ENCODE results near the gene APOO. TPM values are rescaled to one million over a fixed set of nuclear protein-coding genes. Genes with fewer than 3 reads are reported as not detected.

APOO gene
- total RNA-seq, 1 donor from 2014 or later: 8.6 TPM

DNA sequence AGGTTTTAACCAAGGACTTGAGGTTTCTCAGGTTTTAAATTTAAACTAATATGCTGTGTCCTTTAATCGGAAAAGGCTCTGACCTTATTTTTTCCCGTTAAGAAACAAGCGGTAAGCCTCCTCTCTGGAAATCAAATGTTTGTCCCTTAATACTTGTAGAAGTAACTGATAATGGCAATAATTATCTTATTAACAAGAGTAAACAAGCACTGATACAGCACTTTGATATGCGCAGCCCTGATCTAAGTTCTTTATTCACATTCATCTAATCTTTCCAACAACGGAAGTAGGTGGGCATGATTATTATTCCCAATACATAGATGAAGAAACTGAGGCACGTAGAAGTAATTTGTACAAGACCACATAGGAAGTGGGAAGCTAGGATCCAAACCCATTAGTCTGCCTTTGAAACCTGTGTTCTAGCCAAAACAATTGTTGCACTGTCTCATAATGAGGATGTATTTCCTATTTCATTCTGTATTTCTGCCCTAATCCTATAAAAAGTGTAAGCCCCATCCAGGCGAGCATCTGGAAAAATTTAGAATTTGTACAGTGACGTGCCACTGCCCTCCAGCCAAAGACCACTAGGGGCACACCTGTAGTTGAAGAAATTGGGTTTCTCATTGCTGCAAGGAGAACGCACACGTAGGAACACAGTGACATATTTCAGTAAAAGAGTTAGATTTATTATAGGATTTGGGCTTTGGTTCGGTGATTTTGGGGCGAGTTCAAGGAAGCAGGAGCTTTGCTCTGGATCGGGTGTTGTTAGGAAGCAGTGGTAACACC is 674 bp upstream of the APOO start:
- Histone ChIP-seq H3K4me1 (no peaks in the 10 kb centered on the region), H3K4me3 (peak overlapping the region; percentile 24 to 47), H3K27me3 (no peaks in the 10 kb centered on the region), H3K27ac (peak overlapping the region; percentile 66), H3K36me3 (no peaks in the 10 kb centered on the region), H3K9me3 (no peaks in the 10 kb centered on the region)
- TF ChIP-seq CTCF (IDR thresholded peaks at IDR 0.05): peak in 1 of 3 experiments; percentile 0
- TF ChIP-seq POLR2AphosphoS5 (IDR thresholded peaks at IDR 0.05; ENCODE audit: insufficient read depth in 1 of 2, low read depth in 1 of 2): no peak
- DNase-seq (ENCODE audit: extremely low spot score in 2 of 2): no peak
- intact Hi-C loops (cut with DNase I): no loop called here

GRCh38 chrX:23907111-23907497 is 634 bp downstream of the APOO start:
- peak overlapping the region; percentile 66 for H3K27ac ChIP-seq
- H3K27me3 ChIP-seq: no peaks in the 10 kb centered on the region
- H3K4me3 ChIP-seq: peak overlapping the region; percentile 47 to 49
- H3K4me1 ChIP-seq: peaks cover 2% of the 10 kb centered on the region
- intact Hi-C loops (cut with DNase I): no loop called here
- no peaks in the 10 kb centered on the region for H3K36me3 ChIP-seq
- TF ChIP-seq POLR2A (IDR thresholded peaks at IDR 0.05) (no peak), CTCF (IDR thresholded peaks at IDR 0.05) (no peak), POLR2AphosphoS5 (IDR thresholded peaks at IDR 0.05; ENCODE audit: insufficient read depth in 1 of 2, low read depth in 1 of 2) (no peak)
- H3K9me3 ChIP-seq: no peaks in the 10 kb centered on the region
- DNase-seq (ENCODE audit: extremely low spot score in 2 of 2): no peak

DNA sequence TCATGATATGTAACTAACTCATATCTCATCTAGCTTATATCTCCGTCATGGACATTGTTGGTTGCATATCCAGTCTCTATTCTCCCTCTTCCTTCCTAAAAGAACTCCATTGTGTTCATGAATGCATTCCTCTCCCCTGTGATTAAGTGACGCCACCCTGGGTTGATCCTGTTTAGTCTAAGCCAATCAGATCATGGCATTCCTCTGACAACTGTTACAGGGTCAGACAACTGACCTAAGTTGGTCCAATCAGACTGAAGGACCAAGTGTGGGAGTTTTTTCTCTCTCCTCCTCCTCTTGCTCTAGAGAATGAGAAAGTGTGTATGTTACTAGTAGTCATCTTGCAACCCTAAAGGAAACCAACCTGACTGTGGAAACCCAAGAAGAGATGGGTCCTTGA is 3.6 kb downstream of the APOO start:
- intact Hi-C loops (cut with DNase I): loop anchor here (5.0 kb wide), 2 partner anchors 122 to 212 kb away; partner anchors contain the start of gene SAT1
- Histone ChIP-seq H3K27me3 (no peaks in the 10 kb centered on the region), H3K36me3 (no peaks in the 10 kb centered on the region), H3K27ac (no peak overlapping the region), H3K4me1 (peaks cover 6% of the 10 kb centered on the region), H3K4me3 (no peak overlapping the region), H3K9me3 (no peaks in the 10 kb centered on the region)
- no peak for TF ChIP-seq POLR2AphosphoS5 (IDR thresholded peaks at IDR 0.05; ENCODE audit: insufficient read depth in 1 of 2, low read depth in 1 of 2)
- TF ChIP-seq CTCF (IDR thresholded peaks at IDR 0.05): no peak
- DNase-seq (ENCODE audit: extremely low spot score in 2 of 2): no peak

- Histone ChIP-seq H3K4me1 (peaks cover 6% of the 10 kb centered on the region), H3K4me3 (peak overlapping the region in 1 of 2 donors; percentile 20), H3K27ac (peak overlapping the region; percentile 64)
Observed at GRCh38 chrX:23902419-23902818, 5.3 kb downstream of the APOO start.

More at GRCh38 chrX:23902419-23902818, 5.3 kb downstream of the APOO start:
- intact Hi-C loops (cut with DNase I): loop anchor here (5.0 kb wide), 2 partner anchors 120 to 210 kb away; partner anchors contain the start of gene SAT1
- no peak for DNase-seq (ENCODE audit: extremely low spot score in 2 of 2)
- no peaks in the 10 kb centered on the region for H3K36me3 ChIP-seq
- no peaks in the 10 kb centered on the region for H3K9me3 ChIP-seq
- TF ChIP-seq POLR2A (IDR thresholded peaks at IDR 0.05) (no peak), CTCF (IDR thresholded peaks at IDR 0.05) (peak; percentile 26 to 58 (median 45))
- H3K27me3 ChIP-seq: no peaks in the 10 kb centered on the region

Data from vagina (tissue), 2 donors.